ENCODE measurements around the gene TTC9. TPM values are rescaled to one million over a fixed set of nuclear protein-coding genes. Genes with fewer than 3 reads are reported as not detected.

TTC9 gene
- total RNA-seq, 1 experiment from 2014 or later, result 3.6 TPM

DNA sequence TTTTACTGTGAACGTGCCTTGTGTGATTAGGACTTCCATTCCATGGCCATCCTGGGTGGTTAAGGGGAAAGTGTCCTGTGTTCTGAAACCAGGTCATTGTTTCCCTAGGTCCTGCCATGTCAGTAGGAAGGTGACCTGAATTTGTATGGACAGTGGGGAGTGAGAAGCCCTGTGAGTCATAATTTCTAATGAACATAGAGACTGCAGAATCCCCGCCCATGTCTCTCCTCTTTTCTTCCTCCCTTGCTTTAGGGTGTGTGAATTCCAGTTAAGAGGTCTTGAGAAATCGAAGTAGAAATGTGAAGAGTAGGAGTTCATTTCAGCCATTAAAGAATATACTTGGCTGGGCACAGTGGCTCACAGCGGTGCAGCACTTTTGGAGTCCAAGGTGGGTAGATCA, 8.1 kb downstream of the TTC9 start:
- Histone ChIP-seq H3K9me2 (replicated peaks; ENCODE audit: low read length) (no peaks in the 10 kb centered on the region), H3K27ac (ENCODE audit: low read length) (no peak overlapping the region), H3K4me3 (ENCODE audit: low read length) (no peak overlapping the region), H3K27me3 (ENCODE audit: low read length) (no peaks in the 10 kb centered on the region), H3K79me2 (ENCODE audit: low read length) (no peaks in the 10 kb centered on the region), H3K9ac (ENCODE audit: low read length) (no peak overlapping the region), H3F3A (ENCODE audit: low read length, unreplicated experiment) (no peaks in the 10 kb centered on the region), H3K4me1 (ENCODE audit: insufficient read depth, low read length) (no peaks in the 10 kb centered on the region), H4K20me1 (ENCODE audit: low read length) (no peaks in the 10 kb centered on the region), H3K36me3 (ENCODE audit: low read depth, low read length) (no peaks in the 10 kb centered on the region), H3K9me3 (ENCODE audit: low read length) (no peaks in the 10 kb centered on the region), H3K4me2 (ENCODE audit: low read length) (no peak overlapping the region), H2AFZ (ENCODE audit: low read length) (no peak overlapping the region)
- peak; percentile 40 for ATAC-seq
- no peak for DNase-seq
- POLR2A ChIA-PET (ENCODE audit: unreplicated experiment), result no interaction called here
- TF ChIP-seq EZH2 (IDR thresholded peaks at IDR 0.05; ENCODE audit: low read length, unreplicated experiment) (no peak), EZH2phosphoT487 (IDR thresholded peaks at IDR 0.05; ENCODE audit: borderline replicate concordance, low read length) (no peak)
- TF ChIP-seq, protein P1, sequence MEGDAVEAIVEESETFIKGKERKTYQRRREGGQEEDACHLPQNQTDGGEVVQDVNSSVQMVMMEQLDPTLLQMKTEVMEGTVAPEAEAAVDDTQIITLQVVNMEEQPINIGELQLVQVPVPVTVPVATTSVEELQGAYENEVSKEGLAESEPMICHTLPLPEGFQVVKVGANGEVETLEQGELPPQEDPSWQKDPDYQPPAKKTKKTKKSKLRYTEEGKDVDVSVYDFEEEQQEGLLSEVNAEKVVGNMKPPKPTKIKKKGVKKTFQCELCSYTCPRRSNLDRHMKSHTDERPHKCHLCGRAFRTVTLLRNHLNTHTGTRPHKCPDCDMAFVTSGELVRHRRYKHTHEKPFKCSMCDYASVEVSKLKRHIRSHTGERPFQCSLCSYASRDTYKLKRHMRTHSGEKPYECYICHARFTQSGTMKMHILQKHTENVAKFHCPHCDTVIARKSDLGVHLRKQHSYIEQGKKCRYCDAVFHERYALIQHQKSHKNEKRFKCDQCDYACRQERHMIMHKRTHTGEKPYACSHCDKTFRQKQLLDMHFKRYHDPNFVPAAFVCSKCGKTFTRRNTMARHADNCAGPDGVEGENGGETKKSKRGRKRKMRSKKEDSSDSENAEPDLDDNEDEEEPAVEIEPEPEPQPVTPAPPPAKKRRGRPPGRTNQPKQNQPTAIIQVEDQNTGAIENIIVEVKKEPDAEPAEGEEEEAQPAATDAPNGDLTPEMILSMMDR (conservative IDR thresholded peaks at IDR 0.05; ENCODE audit: low read depth, low read length), result no peak
- intact Hi-C loops (cut with micrococcal nuclease), result no loop called here
- BruUV-seq (replicated peaks), result no TSS peak
- CTCF ChIA-PET, result no interaction called here

DNA sequence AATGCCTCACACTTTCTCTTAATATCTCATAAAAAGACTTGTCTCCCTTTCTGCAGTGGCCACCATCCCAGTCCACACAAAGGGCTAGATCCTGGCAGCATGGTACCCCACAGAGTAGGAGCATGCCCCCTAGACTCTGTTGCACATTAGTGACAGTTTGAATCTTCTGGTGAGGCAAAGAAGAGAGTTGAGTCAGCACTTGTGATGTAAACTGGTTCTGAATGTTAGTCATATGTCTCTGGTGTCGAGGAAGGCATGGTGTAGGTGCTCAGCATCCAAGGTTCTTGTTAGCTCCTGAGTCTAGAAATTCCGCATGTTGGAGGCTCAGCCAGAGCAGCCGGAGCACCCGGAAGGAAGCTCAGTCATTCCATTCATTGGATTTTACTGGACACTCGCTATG, 9.8 kb downstream of the TTC9 start:
- Histone ChIP-seq H3K4me2 (ENCODE audit: low read length) (no peak overlapping the region), H4K20me1 (ENCODE audit: low read length) (no peaks in the 10 kb centered on the region), H3K9ac (ENCODE audit: low read length) (no peak overlapping the region), H3K9me2 (replicated peaks; ENCODE audit: low read length) (no peaks in the 10 kb centered on the region), H3K27me3 (ENCODE audit: low read length) (no peaks in the 10 kb centered on the region), H3F3A (ENCODE audit: low read length, unreplicated experiment) (no peaks in the 10 kb centered on the region), H3K9me3 (ENCODE audit: low read length) (no peaks in the 10 kb centered on the region), H2AFZ (ENCODE audit: low read length) (no peak overlapping the region), H3K27ac (ENCODE audit: low read length) (no peak overlapping the region), H3K4me1 (ENCODE audit: insufficient read depth, low read length) (no peaks in the 10 kb centered on the region), H3K4me3 (ENCODE audit: low read length) (no peak overlapping the region), H3K36me3 (ENCODE audit: low read depth, low read length) (no peaks in the 10 kb centered on the region), H3K79me2 (ENCODE audit: low read length) (no peaks in the 10 kb centered on the region)
- intact Hi-C loops (cut with micrococcal nuclease), result no loop called here
- POLR2A ChIA-PET (ENCODE audit: unreplicated experiment), result interaction anchor here (0.5 to 0.7 kb wide), 2 partner anchors 23 to 359 kb away, joined by 6 to 14 read pairs; no protein-coding TSS in a partner anchor
- ATAC-seq, result no peak
- no TSS peak for BruUV-seq (replicated peaks)
- CTCF ChIA-PET, result no interaction called here
- peak; percentile 22 for DNase-seq
- TF ChIP-seq, protein P1 (conservative IDR thresholded peaks at IDR 0.05; ENCODE audit: low read depth, low read length), result no peak
- TF ChIP-seq EZH2 (IDR thresholded peaks at IDR 0.05; ENCODE audit: low read length, unreplicated experiment) (no peak), EZH2phosphoT487 (IDR thresholded peaks at IDR 0.05; ENCODE audit: borderline replicate concordance, low read length) (no peak)

DNA sequence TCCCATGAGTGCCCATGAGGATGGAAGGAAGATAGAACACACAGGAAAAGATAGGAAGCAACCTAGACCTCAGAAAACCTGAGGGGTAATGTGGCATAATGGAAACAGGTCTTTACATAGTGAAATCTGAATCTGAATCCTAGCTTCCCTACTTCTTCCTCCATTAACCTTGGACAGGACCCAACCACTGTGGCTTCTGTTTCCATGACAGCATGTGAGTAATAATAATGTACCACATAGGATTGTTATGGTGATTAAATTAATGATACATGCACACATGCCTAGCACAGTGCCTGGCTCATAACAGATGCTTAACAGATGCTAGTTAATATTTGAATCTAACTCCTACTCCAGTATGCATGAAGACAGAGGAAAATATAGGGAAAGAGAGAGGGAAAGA, 11.2 kb downstream of the TTC9 start:
- ChIA-PET POLR2A (ENCODE audit: unreplicated experiment) (no interaction called here), CTCF (no interaction called here)

More for the DNA sequence above, 11.2 kb downstream of the TTC9 start:
- H3K4me2 ChIP-seq (ENCODE audit: low read length), result no peak overlapping the region
- no peaks in the 10 kb centered on the region for H3K9me3 ChIP-seq (ENCODE audit: low read length)
- H3K27ac ChIP-seq (ENCODE audit: low read length), result no peak overlapping the region
- TF ChIP-seq, protein P1 (conservative IDR thresholded peaks at IDR 0.05; ENCODE audit: low read depth, low read length), result no peak
- no peak for TF ChIP-seq EZH2 (IDR thresholded peaks at IDR 0.05; ENCODE audit: low read length, unreplicated experiment)
- no peak for TF ChIP-seq EZH2phosphoT487 (IDR thresholded peaks at IDR 0.05; ENCODE audit: borderline replicate concordance, low read length)
- H3K4me1 ChIP-seq (ENCODE audit: insufficient read depth, low read length), result no peaks in the 10 kb centered on the region
- H3K36me3 ChIP-seq (ENCODE audit: low read depth, low read length), result no peaks in the 10 kb centered on the region
- H3K9ac ChIP-seq (ENCODE audit: low read length), result no peak overlapping the region
- no peaks in the 10 kb centered on the region for H3K79me2 ChIP-seq (ENCODE audit: low read length)
- no TSS peak for BruUV-seq (replicated peaks)
- no peaks in the 10 kb centered on the region for H3K27me3 ChIP-seq (ENCODE audit: low read length)
- H3F3A ChIP-seq (ENCODE audit: low read length, unreplicated experiment), result no peaks in the 10 kb centered on the region
- H3K9me2 ChIP-seq (replicated peaks; ENCODE audit: low read length), result no peaks in the 10 kb centered on the region
- intact Hi-C loops (cut with micrococcal nuclease), result no loop called here
- no peak overlapping the region for H2AFZ ChIP-seq (ENCODE audit: low read length)
- H3K4me3 ChIP-seq (ENCODE audit: low read length), result no peak overlapping the region
- H4K20me1 ChIP-seq (ENCODE audit: low read length), result no peaks in the 10 kb centered on the region
- DNase-seq (no peak), ATAC-seq (no peak)
